Measurements from ENCODE around the gene SLC22A23.

The SLC22A23 gene, protein sequence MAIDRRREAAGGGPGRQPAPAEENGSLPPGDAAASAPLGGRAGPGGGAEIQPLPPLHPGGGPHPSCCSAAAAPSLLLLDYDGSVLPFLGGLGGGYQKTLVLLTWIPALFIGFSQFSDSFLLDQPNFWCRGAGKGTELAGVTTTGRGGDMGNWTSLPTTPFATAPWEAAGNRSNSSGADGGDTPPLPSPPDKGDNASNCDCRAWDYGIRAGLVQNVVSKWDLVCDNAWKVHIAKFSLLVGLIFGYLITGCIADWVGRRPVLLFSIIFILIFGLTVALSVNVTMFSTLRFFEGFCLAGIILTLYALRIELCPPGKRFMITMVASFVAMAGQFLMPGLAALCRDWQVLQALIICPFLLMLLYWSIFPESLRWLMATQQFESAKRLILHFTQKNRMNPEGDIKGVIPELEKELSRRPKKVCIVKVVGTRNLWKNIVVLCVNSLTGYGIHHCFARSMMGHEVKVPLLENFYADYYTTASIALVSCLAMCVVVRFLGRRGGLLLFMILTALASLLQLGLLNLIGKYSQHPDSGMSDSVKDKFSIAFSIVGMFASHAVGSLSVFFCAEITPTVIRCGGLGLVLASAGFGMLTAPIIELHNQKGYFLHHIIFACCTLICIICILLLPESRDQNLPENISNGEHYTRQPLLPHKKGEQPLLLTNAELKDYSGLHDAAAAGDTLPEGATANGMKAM

DNA sequence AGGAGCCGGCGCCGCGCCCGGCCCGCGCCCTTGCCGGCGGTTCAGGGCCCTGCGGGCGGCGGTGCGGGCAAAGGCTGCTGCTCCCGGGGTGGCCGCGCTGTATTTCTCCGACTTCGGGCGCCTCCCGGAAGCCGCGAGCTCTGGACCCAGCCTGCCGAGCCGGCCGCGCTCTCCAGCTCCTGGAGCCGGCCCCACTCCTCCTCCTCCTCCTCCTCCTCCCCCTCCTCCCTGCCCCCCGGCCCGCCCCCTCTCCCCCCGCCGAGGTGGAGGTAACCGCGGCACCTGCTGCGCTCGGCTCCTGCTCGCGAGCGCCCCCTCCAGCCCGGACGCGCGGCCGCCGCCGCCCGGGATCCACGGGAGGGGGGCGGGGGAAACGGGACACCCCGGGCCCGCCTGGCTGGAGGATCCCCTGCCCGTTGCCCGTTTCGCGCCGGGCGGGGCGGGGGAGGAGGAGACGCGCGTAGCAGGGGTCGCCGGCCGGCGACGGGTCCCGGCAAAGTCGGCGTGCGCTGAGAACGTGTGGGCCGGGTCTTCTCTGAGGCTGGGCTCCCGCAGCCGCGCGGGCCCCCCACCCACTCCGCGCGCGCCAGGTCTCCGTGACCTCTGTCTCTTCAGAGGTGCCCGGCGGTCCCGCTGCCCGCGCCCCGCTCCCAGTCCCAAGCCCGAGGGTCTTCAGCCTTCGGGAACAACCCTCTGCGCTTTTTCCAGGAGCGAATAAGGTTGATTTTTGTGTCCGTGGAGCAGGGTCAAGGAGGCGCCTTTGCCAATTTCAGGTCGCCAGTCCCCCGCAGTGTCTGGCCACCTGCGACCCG, at the start of gene SLC22A23:
TSS of gene SLC22A23 (minus strand) at position 153 of the 812 bp plus-strand sequence. CDS start 491 bp downstream, outside the sequence.
- DNase-seq (ENCODE audit: low read depth, low spot score): peak; percentile 90

DNA sequence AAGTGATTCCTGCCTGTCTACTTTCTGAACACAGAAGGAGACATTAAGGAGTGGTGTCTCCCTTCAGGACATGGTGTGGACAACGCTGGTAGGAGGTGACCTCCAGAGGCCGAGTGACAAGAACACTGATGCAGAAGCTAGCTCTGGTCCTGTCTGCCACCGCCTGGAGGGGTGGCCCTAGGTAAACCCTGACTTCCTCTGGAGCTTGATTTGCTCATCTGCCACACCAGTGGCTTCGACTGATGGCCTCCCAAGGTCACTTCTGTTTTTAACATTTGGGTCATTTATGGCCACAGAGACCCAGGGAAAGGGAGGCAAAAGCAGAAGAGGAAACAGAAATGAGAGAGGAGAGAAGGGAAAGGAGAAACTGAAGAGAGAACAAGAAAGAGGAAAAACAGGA, 49.4 kb upstream of the SLC22A23 start:
- no peak for DNase-seq (ENCODE audit: low read depth, low spot score)

DNA sequence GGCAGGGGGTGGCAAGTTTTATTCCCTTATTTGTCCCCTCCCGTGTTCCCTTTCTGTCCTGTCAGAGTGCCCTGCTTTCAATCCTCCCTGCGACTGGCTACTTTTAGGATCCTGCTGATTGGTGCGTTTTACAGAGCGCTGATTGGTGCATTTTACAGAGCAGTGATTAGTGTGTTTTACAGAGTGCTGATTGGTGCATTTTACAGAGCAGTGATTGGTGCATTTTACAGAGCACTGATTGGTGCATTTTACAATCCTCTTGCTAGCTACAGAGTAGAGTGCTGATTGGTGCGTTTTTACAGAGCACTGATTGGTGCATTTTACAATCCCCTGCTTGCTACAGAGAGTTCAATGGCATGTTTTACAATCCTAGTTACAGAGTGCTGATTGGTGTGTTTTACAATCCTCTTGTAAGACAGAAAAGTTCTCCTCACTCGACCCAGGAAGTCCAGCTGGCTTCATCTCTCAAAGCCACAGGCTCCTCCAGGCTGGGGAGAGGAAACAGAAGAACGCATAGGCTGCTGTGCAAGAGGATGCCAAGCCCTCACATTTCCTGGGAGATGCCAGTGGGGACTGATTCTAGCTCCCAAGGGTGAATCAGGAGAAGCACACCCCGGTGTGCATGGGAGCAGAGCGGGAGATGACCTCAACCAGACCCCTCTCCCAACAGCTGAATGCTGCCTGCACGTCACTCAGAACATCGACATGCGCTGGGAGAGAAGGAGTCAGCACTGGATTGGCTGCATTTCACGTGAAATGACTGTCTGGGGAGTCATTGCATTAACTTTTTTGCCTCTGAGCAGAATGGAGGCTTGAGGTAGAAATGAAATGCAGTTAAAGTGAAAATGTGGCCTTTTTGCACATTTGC, 48.3 kb upstream of the SLC22A23 start:
- no peak for DNase-seq (ENCODE audit: low read depth, low spot score)

DNA sequence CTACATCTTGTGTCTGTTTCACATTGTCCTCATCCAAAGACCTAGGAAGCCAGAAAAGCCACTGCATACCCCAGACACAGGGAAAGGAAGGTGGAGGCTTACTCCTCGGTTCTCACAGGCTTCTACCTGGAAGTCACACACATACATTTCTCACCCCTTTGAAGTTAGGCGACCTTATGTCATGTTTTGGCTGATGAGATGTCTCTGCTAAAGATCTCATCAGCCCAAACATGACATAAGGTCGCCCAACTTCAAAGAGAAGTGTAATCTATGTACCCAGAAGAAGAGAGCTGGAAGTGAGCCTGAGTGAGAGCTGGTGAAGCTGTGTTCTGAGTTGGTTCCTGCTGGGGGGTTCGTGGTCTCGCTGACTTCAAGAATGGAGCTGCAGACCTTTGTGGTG, 47.5 kb upstream of the SLC22A23 start:
- no peak for DNase-seq (ENCODE audit: low read depth, low spot score)

DNA sequence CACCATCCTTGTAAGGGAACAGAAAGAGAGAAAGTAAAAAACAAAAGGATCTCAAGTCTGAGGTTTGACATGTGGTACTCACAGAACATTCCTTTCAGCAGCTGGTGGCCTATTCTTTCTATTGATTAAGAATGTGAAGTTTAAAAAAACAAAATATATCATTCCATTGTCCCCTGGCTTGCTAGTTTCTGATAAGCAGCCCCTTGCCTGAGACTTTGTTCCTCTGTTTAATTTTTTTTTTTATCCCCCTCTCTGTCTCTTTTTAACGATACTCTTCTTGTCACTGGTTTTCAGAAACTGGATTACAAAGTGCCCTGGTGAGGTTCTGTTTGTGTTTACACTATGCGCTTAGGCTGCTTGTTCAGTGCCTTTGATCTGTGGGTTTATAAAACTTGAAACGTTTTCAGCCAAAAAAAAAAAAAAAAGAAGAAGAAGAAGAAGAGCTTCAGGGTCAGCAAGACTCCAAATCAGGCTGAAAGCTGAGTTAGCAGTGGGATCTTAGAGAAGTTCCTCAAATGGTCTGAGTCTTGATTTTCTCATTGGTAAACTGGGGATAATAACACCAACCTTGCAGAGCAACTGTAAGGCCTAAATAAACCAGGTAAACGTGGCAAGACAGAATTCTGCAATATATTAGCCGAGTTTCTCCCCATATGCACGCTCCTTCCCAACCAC, 45.1 kb upstream of the SLC22A23 start:
- DNase-seq (ENCODE audit: low read depth, low spot score): no peak

DNA sequence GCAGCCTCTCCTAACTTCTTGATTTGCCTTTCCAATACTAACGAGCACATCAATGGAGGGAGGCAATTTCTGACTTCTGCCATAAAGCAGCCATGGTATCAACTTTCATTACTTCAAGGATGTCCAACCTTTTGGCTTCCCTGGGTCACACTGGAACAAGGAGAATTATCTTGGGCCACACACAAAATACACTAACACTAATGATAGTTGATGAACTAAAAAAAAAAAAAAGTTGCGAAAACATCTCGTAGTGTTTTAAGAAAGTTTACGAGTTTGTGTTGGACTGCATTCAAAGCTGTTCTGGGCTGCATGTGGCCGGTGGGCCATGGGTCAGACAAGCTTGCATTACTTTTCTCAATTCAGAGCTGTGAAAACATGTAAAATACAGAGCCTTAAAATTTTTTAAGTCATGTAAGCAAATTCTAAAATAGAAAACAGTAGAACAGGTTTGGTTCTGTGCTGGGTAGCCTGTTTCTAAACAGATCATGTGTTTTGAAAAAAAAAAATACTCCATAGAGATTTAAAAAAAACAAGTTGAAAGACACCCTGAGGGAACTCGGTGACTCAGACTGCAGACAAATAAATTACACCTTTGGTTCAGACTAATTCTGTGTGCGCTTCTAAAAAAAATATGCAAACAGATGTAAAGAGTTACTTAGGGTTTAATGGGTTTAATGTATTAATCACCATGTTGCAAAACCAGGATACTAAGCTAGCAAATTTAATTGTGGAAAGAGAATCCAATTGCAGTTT, 43.6 kb upstream of the SLC22A23 start:
- peak; percentile 60 for DNase-seq (ENCODE audit: low read depth, low spot score)

DNA sequence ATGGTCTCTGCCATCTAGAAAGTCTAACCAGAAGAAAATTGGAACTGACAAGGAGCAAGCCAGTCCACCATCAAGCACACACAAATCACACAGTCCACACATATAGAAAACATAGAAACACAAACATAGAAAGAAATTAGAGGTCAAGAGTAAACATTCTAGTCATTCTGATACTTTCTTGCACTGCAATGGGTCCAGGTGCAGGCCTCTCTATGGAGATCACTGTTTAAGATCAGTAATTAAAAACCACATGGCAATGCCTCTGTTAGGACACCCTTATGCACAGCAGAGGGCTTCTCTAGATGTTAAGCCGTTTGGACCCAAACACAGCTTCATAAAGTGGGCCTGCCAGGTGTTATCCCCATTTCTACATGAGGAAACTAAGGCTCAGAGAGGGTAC, 42.8 kb upstream of the SLC22A23 start:
- DNase-seq (ENCODE audit: low read depth, low spot score): no peak

DNA sequence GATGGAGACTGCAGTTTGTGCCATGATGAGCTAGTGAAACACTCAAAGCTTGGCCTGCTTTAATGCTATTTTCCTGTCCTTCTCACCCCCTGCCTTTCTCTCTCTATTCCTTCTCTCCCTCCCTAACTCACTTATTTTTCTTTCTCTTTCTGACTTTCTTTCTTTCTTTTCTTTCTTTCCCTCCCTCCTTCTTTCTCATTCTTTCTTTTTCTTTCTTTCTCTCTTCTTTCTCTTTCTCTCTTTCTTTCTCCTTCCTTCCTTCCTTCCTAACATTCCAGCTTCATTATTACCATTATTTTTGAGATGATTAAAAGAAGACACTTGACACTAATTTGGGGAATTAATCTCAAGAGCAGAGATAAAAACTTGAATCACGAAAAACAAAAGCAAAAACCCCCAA, 39.5 kb upstream of the SLC22A23 start:
- DNase-seq (ENCODE audit: low read depth, low spot score): no peak

DNA sequence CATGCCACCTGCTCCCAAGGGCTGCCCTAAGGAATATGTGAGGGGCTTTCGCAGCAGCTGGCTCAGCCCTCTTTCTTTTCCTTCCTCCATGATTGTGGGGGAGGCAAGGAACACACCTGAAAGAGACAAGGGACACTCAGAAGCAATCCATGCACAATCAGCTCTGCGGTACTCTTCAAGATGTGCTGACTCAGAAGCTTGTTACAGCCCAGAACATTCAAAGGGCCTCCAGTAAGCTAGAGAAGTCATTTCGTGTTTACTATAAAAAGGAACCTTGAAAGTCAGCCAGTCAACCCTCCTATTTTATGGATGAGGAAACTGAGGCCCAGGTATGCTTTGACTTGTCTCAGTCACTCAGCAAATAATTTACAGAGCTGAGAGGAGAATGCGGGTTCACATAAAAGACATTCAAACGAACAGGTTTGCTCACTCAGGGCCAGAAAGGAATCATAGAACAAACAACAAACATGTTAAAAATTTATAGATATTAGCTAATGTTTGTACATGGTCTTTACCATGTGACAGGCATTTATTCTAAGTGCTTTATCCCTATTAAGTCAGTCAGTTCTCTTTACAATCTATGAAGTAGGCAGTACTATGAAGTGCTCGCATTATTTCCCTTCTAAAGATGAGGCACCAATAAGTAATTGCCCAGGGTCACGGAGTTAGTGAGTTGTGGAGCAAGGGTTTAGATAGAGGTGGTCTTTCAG, 37.7 kb upstream of the SLC22A23 start:
- DNase-seq (ENCODE audit: low read depth, low spot score): no peak

DNA sequence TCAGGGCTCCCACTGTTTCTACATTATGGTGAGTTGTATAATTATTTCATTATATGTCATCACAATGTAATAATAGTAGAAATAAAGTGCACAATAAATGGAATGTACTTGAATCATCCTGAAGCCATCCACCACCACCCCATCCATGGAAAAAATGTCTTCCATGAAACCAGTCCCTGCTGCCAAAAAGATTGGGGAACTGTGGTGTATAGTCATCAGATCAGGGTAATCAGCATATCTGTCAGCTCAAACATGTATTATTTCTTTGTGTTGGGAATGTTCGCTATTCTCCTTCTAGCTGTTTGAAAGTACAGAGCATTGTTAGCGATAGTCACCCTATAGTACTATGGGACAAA, 33.8 kb upstream of the SLC22A23 start:
- DNase-seq (ENCODE audit: low read depth, low spot score): no peak

DNA sequence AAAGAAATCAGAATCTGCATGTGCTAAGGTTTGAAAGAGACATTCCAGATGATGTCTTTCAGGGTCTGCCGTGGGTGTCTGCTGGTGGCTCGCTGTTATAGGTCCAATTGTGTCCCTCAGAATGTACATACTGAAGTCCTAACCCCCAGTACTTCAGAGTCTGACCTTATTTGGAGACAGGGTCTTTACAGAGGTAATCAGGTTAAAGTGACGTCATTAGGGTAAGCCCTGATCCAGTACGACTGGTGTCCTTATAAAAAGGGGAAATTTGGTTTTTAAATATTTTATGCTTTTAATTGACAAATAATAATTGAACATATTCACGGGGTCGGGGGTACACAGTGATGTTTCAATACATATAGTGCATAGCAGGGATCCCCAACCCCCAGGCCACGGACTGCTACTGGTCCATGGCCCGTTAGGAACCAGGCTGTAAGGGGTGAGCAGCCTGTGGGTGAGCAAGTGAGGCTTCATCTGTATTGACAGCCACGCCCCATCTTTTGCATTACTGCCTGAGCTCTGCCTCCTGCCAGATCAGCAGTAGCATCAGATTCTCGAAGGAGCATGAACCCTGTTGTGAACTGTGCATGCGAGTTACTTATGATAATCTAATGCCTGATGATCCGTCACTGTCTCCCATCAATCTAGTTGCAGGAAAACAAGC, 33.2 kb upstream of the SLC22A23 start:
- no peak for DNase-seq (ENCODE audit: low read depth, low spot score)

DNA sequence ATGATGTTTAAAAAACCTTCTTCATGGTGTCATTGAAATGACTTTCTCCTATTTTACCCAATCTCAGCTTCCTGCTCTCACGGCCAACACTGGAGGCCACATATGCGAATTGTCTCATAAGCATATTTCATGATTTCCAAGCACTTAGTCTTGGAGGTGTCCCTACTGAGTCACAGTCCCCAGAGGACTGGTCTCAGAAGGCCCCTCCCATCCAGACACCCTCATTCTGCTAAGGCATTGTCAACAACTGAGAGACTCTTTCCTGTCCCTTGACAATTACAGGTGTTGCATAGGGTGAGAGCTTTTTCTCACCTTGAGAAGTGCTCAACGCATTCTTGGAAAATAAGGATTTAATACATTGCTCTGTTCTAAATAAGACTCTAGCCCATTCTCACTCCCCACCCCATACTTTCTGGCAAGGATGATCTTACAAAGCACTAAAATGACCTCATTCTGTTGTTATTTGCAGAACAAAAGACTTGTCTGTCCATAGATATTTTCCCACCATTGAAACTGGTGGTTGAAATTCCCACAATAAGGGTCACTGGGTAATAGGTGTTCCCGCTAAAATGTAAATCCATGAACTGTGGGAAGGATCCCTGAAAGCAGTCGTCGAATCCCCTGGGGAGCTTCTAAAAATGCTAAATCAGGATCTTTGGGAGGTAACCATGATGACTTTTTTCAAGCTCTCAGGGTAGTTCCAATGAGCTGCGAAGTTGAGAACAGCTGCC, 32.3 kb upstream of the SLC22A23 start:
- DNase-seq (ENCODE audit: low read depth, low spot score): peak; percentile 75

DNA sequence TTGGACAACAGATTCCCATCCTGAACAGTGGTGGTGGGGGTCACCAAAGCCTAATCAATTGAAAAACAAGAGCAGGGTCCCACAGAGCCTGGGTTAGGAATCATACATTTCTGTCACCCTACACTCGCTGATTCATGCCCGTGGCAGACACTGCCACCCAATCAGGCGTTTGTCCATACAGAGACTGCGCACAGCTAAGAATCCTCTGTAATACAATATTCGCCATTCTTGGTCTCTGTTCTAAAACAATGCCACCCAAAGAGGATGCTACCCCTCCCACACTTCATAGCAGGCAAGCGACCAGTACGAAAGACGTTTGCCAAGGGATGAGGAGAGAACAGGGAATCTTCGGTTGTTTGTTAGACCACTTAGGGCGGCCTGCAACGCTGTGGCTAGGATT, 28.1 kb upstream of the SLC22A23 start:
- no peak for DNase-seq (ENCODE audit: low read depth, low spot score)

DNA sequence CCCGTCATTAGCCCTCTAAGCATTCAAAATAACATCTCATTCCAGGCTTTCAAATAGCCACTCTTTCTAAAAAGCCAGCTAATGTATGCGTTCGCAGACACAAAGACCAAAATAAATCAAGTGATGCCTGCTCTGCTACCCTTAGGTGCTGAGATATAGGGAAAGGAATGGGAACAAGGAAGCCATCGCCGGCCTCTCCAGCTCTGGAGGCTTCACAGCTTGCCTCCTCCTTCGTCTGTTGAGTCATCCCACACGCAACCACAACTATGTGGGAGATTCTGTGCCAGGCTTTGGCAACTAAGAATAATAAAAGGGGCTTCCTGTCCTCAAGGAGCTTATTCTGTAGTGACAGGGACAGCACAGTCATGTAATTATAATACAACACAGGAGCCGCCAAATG, 27.3 kb upstream of the SLC22A23 start:
- peak; percentile 76 for DNase-seq (ENCODE audit: low read depth, low spot score)

DNA sequence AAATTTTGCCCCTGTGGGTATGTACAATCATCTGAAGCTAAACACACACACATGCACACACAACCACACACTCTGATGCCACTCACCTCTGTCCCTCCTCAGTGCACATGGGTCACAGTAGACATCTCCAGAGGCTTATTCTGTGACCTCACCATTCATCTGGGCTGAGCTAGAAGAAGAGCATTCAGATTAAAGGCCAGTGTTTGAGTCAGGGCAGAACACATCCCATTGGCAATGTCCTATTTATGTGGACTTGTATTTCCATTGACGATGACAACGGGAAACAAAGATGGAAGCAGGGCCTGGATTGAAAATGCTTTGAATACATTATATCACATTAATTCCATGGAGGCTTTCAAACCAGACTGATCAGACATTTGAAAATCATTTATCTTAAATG, 26.8 kb upstream of the SLC22A23 start:
- DNase-seq (ENCODE audit: low read depth, low spot score): no peak

DNA sequence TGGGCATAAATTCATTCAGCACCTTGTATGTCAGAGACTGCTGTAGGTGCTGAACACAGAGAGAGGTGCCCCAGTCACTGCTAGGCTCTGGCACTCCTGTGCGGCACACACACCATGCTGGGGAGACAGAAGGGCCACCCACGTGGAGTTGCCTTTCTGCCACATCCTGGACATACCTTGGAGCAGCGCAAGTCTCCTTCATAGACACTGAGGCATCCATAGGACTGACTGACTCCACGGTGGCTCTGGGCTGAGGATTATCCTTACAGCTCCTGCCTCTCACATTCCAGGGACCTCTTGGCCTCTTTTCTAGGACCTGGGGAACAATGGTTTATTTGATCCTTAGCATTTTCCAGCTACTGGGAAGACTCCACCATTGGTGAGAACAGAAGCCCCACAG, 26.0 kb upstream of the SLC22A23 start:
- DNase-seq (ENCODE audit: low read depth, low spot score): no peak

DNA sequence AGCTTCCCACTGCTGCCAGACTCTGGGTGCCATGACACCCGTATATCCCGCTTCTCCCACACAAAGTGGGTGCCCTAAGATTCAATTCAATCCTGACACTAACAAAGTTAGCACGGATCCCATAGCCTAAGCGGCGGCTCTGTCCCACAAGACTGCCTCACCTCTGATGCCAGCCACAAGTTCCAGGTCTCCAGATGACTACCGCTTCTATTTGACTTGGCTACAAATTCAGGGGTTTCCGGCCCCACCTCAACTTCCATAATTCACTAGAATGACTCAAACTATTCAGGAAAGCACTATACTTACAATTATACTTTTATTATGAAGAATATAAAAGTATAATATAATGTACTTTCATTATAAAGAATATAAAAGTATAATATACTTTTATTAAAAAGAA, 24.8 kb upstream of the SLC22A23 start:
- DNase-seq (ENCODE audit: low read depth, low spot score): no peak

DNA sequence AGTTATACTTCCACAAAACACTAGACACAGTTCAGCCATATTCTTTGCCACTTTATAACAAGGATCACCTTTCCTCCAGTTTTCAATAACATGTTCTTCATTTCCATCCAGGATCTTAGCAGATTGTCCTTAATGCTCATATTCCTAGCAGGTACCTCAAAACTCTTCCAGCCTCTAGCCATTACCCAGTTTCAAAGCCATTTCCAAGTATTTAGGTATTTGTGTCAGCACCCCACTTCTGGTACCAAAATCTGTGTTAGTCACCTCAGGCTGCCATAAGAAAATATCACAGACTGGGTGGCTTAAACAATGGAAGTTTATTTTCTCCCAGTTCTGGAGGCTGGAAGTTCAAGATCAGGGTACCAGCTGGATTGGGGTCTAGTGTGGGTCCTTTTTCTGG, 23.2 kb upstream of the SLC22A23 start:
- DNase-seq (ENCODE audit: low read depth, low spot score): no peak

All from astrocyte of the hippocampus (primary cell).